Neural cell (in vitro differentiated cells): ENCODE measurements around the gene TP53AIP1. TPM values are rescaled to one million over a fixed set of nuclear protein-coding genes. Genes with fewer than 3 reads are reported as not detected.

Experiments
- H2AFZ ChIP-seq: fragments of 200-600, 300-800 bp; sonication (generic), shearing (Covaris generic); 2 replicates; pipeline ENCODE4 v1.6.0; 2014; ENCODE audit warnings: low read depth, mild to moderate bottlenecking, antibody characterized with exemption, low read length, moderate library complexity
- H3F3A ChIP-seq: fragments of 200-600 bp; shearing (Covaris generic); 2 replicates; pipeline ENCODE4 v1.6.1; 2016; ENCODE audit warnings: mild to moderate bottlenecking, moderate library complexity, mixed read lengths, antibody characterized with exemption, low read length; ENCODE audit not compliant: insufficient read depth, poor library complexity, severe bottlenecking
- H3K27ac ChIP-seq: fragments of 200-600, 300-800 bp; sonication (generic), shearing (Covaris generic); 2 replicates; pipeline ENCODE4 v1.5.1; 2014; ENCODE audit warnings: mild to moderate bottlenecking, low read length, moderate library complexity
- H3K27me3 ChIP-seq: fragments of 300-800, 200-600 bp; sonication (generic), shearing (Covaris generic); 2 replicates; pipeline ENCODE4 v1.6.0; 2014; ENCODE audit warnings: mild to moderate bottlenecking, low read depth, low read length, moderate library complexity; ENCODE audit not compliant: insufficient read depth
- H3K36me3 ChIP-seq: fragments of 300-800, 200-600 bp; sonication (generic), shearing (Covaris generic); 2 replicates; pipeline ENCODE4 v1.5.1; 2014; ENCODE audit warnings: mild to moderate bottlenecking, antibody characterized with exemption, low read length, moderate library complexity; ENCODE audit not compliant: insufficient read depth
- H3K4me2 ChIP-seq: fragments of 300-800, 200-600 bp; sonication (generic), shearing (Covaris generic); 2 replicates; pipeline ENCODE4 v1.6.0; 2014; ENCODE audit warnings: mild to moderate bottlenecking, low read length
- H3K4me3 ChIP-seq: fragments of 300-800, 200-600 bp; sonication (generic), shearing (Covaris generic); 2 replicates; pipeline ENCODE4 v1.5.1; 2014; ENCODE audit warnings: mild to moderate bottlenecking, low read length, moderate library complexity
- H3K79me2 ChIP-seq: fragments of 200-600 bp; shearing (Covaris generic); replicated peaks from 2 replicates; pipeline ENCODE4 v1.6.0; 2014; ENCODE audit warnings: mild to moderate bottlenecking, low read length, moderate library complexity; ENCODE audit not compliant: insufficient read depth
- H3K9ac ChIP-seq: fragments of 300-800, 200-600 bp; sonication (generic), shearing (Covaris generic); 2 replicates; pipeline ENCODE4 v1.6.1; 2016; ENCODE audit warnings: mild to moderate bottlenecking, low read length, mixed read lengths
- H3K9me2 ChIP-seq: fragments of 200-600 bp; shearing (Covaris generic); 2 replicates; pipeline ENCODE4 v1.6.1; 2016; ENCODE audit warnings: mild to moderate bottlenecking, low read length, mixed read lengths; ENCODE audit not compliant: insufficient read depth
- H3K9me3 ChIP-seq: fragments of 200-600, 300-800 bp; sonication (generic), shearing (Covaris generic); 2 replicates; pipeline ENCODE4 v1.6.1; 2016; ENCODE audit warnings: mild to moderate bottlenecking, mixed run types, low read length, moderate library complexity, mixed read lengths
- H4K20me1 ChIP-seq: fragments of 200-600 bp; shearing (Covaris generic); 2 replicates; pipeline ENCODE4 v1.6.1; 2016; ENCODE audit warnings: mild to moderate bottlenecking, mixed run types; ENCODE audit not compliant: insufficient read depth
- EP300 ChIP-seq: fragments of 450-650 bp; conservative IDR thresholded peaks from 2 replicates; pipeline ENCODE4 v1.6.1; 2014; ENCODE audit warnings: antibody characterized with exemption, mild to moderate bottlenecking, moderate library complexity; ENCODE audit not compliant: poor library complexity, severe bottlenecking
- EZH2 ChIP-seq: fragments of 200-600, 300-800 bp; shearing (Covaris generic), sonication (generic); IDR thresholded peaks from 2 replicates; pipeline ENCODE4 v1.6.1; 2014; ENCODE audit warnings: antibody characterized with exemption, low read length, borderline replicate concordance, mild to moderate bottlenecking; ENCODE audit not compliant: insufficient read depth, poor library complexity, severe bottlenecking
- MXI1 ChIP-seq: fragments of 450-650 bp; conservative IDR thresholded peaks from 2 replicates; pipeline ENCODE4 v1.6.1; 2014; ENCODE audit warnings: antibody characterized with exemption, mild to moderate bottlenecking; ENCODE audit not compliant: poor library complexity, severe bottlenecking
- POLR2AphosphoS5 ChIP-seq: IDR thresholded peaks from 2 replicates; pipeline ENCODE4 v1.6.1; 2012
- RAD21 ChIP-seq: fragments of 450-650 bp; conservative IDR thresholded peaks from 2 replicates; pipeline ENCODE4 v1.6.1; 2014; ENCODE audit warnings: antibody characterized with exemption, mild to moderate bottlenecking, moderate library complexity
- SMC3 ChIP-seq: fragments of 450-650 bp; conservative IDR thresholded peaks from 2 replicates; pipeline ENCODE4 v1.6.1; 2014; ENCODE audit warnings: antibody characterized with exemption, mild to moderate bottlenecking, moderate library complexity; ENCODE audit not compliant: poor library complexity
- TAF1 ChIP-seq: IDR thresholded peaks from 2 replicates; pipeline ENCODE4 v1.6.1; 2012; ENCODE audit warnings: low read depth
- polyA plus RNA-seq: library from polyadenylated mRNA; depleted of rRNA; stranded (reverse); fragments of >200 nt; gene quantifications from 2 replicates; pipeline ENCODE4 v1.2.3, GENCODE V29; 2014
- TF ChIP-seq, protein P1 (sequence below): fragments of 450-650 bp; IDR thresholded peaks from 2 replicates; pipeline ENCODE4 v1.5.1; 2014; ENCODE audit warnings: antibody characterized with exemption, mild to moderate bottlenecking, moderate library complexity; ENCODE audit not compliant: poor library complexity, severe bottlenecking
- TF ChIP-seq, protein P2 (sequence below): IDR thresholded peaks from 2 replicates; pipeline ENCODE4 v1.6.1; 2012; ENCODE audit warnings: borderline replicate concordance

Gene TP53AIP1
- polyA plus RNA-seq, 1 donor from 2014 or later, result 0.68 TPM

DNA sequence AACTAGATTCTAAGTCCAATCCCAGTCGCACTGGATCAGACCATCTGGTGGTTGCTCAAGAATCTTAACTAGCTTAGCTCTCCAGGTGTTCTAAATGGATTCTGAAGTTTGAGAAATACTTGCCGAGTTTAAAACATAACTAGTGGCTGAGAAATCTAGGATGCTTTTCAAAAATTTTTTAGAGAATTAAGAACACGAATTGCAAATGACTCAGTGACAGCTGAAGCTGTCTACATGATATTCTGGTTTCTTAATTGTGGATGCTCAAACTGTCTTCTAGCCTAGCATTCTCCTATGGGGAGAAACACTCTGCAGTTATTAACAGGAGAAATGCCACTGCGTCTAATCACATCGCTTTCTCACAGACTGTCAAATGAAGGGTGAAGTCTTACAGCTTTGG, 20.2 kb upstream of the TP53AIP1 start:
- no peak overlapping the region for H2AFZ ChIP-seq
- no peak overlapping the region for H3K4me2 ChIP-seq
- H3K27ac ChIP-seq, result peak overlapping the region; percentile 9
- H3K9me3 ChIP-seq, result no peaks in the 10 kb centered on the region
- no peak overlapping the region for H3K4me3 ChIP-seq
- no peaks in the 10 kb centered on the region for H3K9me2 ChIP-seq
- no peaks in the 10 kb centered on the region for H3K27me3 ChIP-seq
- H4K20me1 ChIP-seq, result no peaks in the 10 kb centered on the region
- TF ChIP-seq, protein P1, sequence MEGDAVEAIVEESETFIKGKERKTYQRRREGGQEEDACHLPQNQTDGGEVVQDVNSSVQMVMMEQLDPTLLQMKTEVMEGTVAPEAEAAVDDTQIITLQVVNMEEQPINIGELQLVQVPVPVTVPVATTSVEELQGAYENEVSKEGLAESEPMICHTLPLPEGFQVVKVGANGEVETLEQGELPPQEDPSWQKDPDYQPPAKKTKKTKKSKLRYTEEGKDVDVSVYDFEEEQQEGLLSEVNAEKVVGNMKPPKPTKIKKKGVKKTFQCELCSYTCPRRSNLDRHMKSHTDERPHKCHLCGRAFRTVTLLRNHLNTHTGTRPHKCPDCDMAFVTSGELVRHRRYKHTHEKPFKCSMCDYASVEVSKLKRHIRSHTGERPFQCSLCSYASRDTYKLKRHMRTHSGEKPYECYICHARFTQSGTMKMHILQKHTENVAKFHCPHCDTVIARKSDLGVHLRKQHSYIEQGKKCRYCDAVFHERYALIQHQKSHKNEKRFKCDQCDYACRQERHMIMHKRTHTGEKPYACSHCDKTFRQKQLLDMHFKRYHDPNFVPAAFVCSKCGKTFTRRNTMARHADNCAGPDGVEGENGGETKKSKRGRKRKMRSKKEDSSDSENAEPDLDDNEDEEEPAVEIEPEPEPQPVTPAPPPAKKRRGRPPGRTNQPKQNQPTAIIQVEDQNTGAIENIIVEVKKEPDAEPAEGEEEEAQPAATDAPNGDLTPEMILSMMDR, result no peak
- TF ChIP-seq MXI1 (no peak), TAF1 (no peak), POLR2AphosphoS5 (no peak), EP300 (no peak), EZH2 (no peak), SMC3 (no peak), RAD21 (no peak)
- TF ChIP-seq, protein P2, sequence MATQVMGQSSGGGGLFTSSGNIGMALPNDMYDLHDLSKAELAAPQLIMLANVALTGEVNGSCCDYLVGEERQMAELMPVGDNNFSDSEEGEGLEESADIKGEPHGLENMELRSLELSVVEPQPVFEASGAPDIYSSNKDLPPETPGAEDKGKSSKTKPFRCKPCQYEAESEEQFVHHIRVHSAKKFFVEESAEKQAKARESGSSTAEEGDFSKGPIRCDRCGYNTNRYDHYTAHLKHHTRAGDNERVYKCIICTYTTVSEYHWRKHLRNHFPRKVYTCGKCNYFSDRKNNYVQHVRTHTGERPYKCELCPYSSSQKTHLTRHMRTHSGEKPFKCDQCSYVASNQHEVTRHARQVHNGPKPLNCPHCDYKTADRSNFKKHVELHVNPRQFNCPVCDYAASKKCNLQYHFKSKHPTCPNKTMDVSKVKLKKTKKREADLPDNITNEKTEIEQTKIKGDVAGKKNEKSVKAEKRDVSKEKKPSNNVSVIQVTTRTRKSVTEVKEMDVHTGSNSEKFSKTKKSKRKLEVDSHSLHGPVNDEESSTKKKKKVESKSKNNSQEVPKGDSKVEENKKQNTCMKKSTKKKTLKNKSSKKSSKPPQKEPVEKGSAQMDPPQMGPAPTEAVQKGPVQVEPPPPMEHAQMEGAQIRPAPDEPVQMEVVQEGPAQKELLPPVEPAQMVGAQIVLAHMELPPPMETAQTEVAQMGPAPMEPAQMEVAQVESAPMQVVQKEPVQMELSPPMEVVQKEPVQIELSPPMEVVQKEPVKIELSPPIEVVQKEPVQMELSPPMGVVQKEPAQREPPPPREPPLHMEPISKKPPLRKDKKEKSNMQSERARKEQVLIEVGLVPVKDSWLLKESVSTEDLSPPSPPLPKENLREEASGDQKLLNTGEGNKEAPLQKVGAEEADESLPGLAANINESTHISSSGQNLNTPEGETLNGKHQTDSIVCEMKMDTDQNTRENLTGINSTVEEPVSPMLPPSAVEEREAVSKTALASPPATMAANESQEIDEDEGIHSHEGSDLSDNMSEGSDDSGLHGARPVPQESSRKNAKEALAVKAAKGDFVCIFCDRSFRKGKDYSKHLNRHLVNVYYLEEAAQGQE, result no peak
- H3K9ac ChIP-seq, result no peak overlapping the region
- no peaks in the 10 kb centered on the region for H3K79me2 ChIP-seq
- no peaks in the 10 kb centered on the region for H3F3A ChIP-seq
- H3K36me3 ChIP-seq, result peaks cover 10% of the 10 kb centered on the region

DNA sequence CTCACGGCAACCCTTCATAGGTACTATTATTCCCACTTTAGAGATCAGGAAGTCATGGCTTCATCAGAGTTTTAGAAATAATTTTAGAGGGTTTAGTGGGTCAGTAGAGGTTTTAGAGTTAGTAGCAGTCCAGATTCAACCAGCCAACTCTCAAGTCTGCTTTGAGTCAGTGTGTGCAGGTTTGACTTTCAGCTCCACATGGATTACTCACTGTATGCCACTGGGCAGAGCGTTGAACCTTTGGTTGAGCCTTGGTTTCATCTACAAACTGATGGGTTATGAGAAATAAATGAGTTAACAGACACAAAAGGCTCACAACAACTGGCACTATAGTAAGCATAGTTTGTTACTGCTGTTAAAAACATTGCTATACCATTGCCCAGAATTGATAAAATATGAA, 19.0 kb upstream of the TP53AIP1 start:
- no peak overlapping the region for H2AFZ ChIP-seq
- no peak for TF ChIP-seq MXI1
- TF ChIP-seq POLR2AphosphoS5, result no peak
- TF ChIP-seq, protein P2, result no peak
- TF ChIP-seq RAD21, result no peak
- no peaks in the 10 kb centered on the region for H3K27me3 ChIP-seq
- peaks cover 10% of the 10 kb centered on the region for H3K36me3 ChIP-seq
- H3K9me2 ChIP-seq, result no peaks in the 10 kb centered on the region
- no peak overlapping the region for H3K27ac ChIP-seq
- H3K4me3 ChIP-seq, result no peak overlapping the region
- no peaks in the 10 kb centered on the region for H3K9me3 ChIP-seq
- H3K9ac ChIP-seq, result no peak overlapping the region
- H4K20me1 ChIP-seq, result no peaks in the 10 kb centered on the region
- no peaks in the 10 kb centered on the region for H3F3A ChIP-seq
- H3K79me2 ChIP-seq, result no peaks in the 10 kb centered on the region
- no peak overlapping the region for H3K4me2 ChIP-seq
